Tibial artery (tissue), 4 donors: ENCODE results near the gene TIMP3.
"Not testable (repeated sequence)": the region's sequence is repeated elsewhere in the genome, so short reads cannot be mapped to it uniquely, and the experiment has no call there.

Source experiments
- DNase-seq, 2 donors: peaks; one replicate each; pipeline ENCODE4 v3.0.0-alpha.2; 2019
- H3K27ac ChIP-seq, 2 donors: fragments of 200-600 bp; sonication (generic) in 1 of 2; 1 replicate in 1 of 2; 2 replicates in 1 of 2; pipeline ENCODE4 v1.5.1; 2018 to 2019; ENCODE audit warnings: mild to moderate bottlenecking in 1 of 2
- H3K27me3 ChIP-seq, 2 donors: fragments of 200-600 bp; sonication (generic) in 1 of 2; one replicate each; pipeline versions ENCODE4 v1.5.1 to v1.6.0; 2016 to 2019
- H3K36me3 ChIP-seq, 3 donors: fragments of 200-600 bp; sonication (generic) in 2 of 3; one replicate each; pipeline ENCODE4 v1.5.1; 2016 to 2019; ENCODE audit warnings: mild to moderate bottlenecking in 2 of 3
- H3K4me1 ChIP-seq, 4 donors: fragments of 200-600 bp; sonication (generic) in 2 of 4; 1 replicate in 3 of 4; 2 replicates in 1 of 4; pipeline ENCODE4 v1.5.1; 2016 to 2019
- H3K4me3 ChIP-seq, 2 donors: fragments of 200-600 bp; sonication (generic) in 1 of 2; 1 replicate in 1 of 2; 2 replicates in 1 of 2; pipeline ENCODE4 v1.5.1; 2018 to 2019; ENCODE audit warnings: mild to moderate bottlenecking in 2 of 2
- H3K9me3 ChIP-seq, 3 donors: fragments of 200-600 bp; sonication (generic) in 1 of 3; one replicate each; pipeline ENCODE4 v1.5.1; 2016 to 2019
- CTCF ChIP-seq, 2 experiments: fragments of 200-600 bp in 1 of 2; fragments of 450-650 bp in 1 of 2; IDR thresholded peaks; one replicate each; pipeline ENCODE4 v1.5.1; 2017 to 2019; ENCODE audit warnings: antibody characterized with exemption in 2 of 2, mild to moderate bottlenecking in 1 of 2, moderate library complexity in 1 of 2
- intact Hi-C: fragments of 100-400 bp; cut with DNase I; formaldehyde crosslinking; loops from one replicate; pipeline ENCODE4 v1.15.0; 2023; ENCODE audit warnings: low total_unique reads

TIMP3 gene

DNA sequence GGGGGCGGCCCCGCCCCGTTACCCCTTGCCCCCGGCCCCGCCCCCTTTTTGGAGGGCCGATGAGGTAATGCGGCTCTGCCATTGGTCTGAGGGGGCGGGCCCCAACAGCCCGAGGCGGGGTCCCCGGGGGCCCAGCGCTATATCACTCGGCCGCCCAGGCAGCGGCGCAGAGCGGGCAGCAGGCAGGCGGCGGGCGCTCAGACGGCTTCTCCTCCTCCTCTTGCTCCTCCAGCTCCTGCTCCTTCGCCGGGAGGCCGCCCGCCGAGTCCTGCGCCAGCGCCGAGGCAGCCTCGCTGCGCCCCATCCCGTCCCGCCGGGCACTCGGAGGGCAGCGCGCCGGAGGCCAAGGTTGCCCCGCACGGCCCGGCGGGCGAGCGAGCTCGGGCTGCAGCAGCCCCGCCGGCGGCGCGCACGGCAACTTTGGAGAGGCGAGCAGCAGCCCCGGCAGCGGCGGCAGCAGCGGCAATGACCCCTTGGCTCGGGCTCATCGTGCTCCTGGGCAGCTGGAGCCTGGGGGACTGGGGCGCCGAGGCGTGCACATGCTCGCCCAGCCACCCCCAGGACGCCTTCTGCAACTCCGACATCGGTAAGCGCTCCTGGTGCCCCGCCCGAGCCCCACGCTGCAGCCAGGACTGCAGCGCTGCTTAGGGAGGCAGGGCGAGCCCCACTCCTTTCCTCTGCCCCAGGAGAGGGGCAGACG is at the start of gene TIMP3:
TIMP3 (plus strand) TSS at position 169 of the 700 bp plus-strand sequence; CDS start at position 466, 297 bp downstream.
- H3K27ac ChIP-seq: peak within 1 kb of the TSS; percentile 89 to 92
- DNase-seq: peak; percentile 90 to 95
- intact Hi-C loops: loop anchor here (5.0 to 10.0 kb wide), 2 partner anchors 51 to 177 kb away; no protein-coding TSS in a partner anchor
- H3K9me3 ChIP-seq: no peaks in the 10 kb centered on the region
- H3K4me1 ChIP-seq: peaks cover 0 to 42% (median 18%) of the 10 kb centered on the region in 4 donors
- peak in 1 of 2 experiments; percentile 13 for TF ChIP-seq CTCF (IDR thresholded peaks at IDR 0.05)
- peak within 1 kb of the TSS; percentile 81 to 92 for H3K4me3 ChIP-seq
- H3K36me3 ChIP-seq: no peaks in the 10 kb centered on the region
- H3K27me3 ChIP-seq: no peaks in the 10 kb centered on the region

GRCh38 chr22:32752326-32752725 is 49.2 kb upstream of the TIMP3 start:
- Histone ChIP-seq H3K27ac (no peak overlapping the region), H3K4me1 (no peaks in the 10 kb centered on the region), H3K27me3 (no peaks in the 10 kb centered on the region), H3K4me3 (no peak overlapping the region), H3K36me3 (no peaks in the 10 kb centered on the region), H3K9me3 (no peaks in the 10 kb centered on the region)
- TF ChIP-seq CTCF (IDR thresholded peaks at IDR 0.05): no peak
- intact Hi-C loops: no loop called here
- DNase-seq: no peak

DNA sequence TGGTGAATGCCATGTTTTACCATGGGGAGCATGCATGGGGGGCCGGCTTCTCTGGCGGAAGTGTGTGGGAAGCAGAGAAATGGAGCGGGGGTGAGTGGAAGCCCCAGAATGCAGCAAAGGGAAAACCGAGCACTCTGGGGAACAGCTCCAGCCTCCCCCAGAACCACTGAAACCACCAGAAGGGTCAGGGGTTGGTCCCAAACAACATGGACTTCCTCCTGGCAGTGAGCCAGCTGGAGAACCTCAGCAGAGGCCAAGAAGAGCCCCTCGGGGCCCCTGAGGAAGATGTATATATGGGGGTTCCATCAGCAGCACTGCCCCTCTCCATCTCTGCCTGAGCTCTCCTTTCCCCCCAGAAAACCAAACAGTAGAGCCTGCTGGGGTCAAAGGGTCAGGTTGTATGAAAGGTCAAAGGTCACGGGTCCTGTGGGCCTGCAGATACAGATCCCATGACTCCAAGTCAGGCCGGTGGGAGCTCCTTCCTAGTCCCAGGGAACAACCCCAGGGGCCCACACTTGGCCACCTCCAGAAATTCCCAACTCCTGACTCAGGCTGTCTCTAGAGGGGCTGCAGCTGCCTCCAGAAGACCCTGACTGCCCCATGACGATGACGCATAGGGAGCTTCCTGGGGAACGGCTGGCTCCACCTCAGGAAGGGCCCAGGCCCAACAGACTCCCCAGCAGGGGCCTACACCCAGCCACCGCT is 48.5 kb upstream of the TIMP3 start:
- no peak overlapping the region for H3K27ac ChIP-seq
- no peak for TF ChIP-seq CTCF (IDR thresholded peaks at IDR 0.05)
- DNase-seq: no peak

GRCh38 chr22:32753591-32753990 is 47.9 kb upstream of the TIMP3 start:
- no peak for DNase-seq
- no peaks in the 10 kb centered on the region for H3K27me3 ChIP-seq
- intact Hi-C loops: no loop called here
- H3K4me1 ChIP-seq: no peaks in the 10 kb centered on the region
- no peak for TF ChIP-seq CTCF (IDR thresholded peaks at IDR 0.05)
- H3K4me3 ChIP-seq: no peak overlapping the region
- H3K36me3 ChIP-seq: no peaks in the 10 kb centered on the region
- H3K27ac ChIP-seq: peak overlapping the region in 1 of 2 donors; percentile 16
- no peaks in the 10 kb centered on the region for H3K9me3 ChIP-seq

More for the DNA sequence above, 48.5 kb upstream of the TIMP3 start:
- intact Hi-C loops: no loop called here
- Histone ChIP-seq H3K4me3 (no peak overlapping the region), H3K4me1 (no peaks in the 10 kb centered on the region), H3K36me3 (no peaks in the 10 kb centered on the region), H3K9me3 (no peaks in the 10 kb centered on the region), H3K27me3 (no peaks in the 10 kb centered on the region)

DNA sequence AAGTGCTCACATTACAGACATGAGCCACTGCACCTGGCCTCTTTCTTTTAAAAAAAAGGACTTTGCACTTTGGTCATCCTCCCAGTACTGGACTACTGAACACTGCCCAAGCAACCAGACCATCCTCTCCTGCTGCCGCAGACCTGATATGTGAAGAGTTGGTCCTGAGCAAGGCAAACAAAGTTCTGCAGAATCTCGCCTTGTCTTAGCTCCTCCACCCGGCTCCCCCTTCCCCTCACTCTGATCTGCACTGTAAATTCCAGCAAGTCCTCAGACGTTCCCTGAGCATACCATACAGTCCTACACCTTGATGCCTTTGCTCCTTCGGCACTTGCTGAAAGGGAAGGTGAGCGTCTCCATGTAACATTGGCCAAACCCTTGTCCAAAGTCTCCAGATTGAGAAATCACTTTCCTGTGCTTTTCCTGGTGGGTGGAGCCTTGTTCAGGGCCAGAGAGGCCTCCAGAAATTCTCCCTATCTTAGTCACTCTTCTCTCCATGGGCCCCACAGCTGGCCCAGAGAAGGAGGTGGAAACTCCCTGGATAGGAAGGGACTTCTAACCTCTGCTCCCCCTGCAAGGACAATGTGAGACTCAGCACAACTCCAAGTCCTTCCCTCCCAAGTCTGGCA is 47.0 kb upstream of the TIMP3 start:
- Histone ChIP-seq H3K4me1 (no peaks in the 10 kb centered on the region), H3K27me3 (no peaks in the 10 kb centered on the region), H3K27ac (no peak overlapping the region), H3K4me3 (no peak overlapping the region), H3K36me3 (no peaks in the 10 kb centered on the region), H3K9me3 (no peaks in the 10 kb centered on the region)
- intact Hi-C loops: no loop called here
- no peak for TF ChIP-seq CTCF (IDR thresholded peaks at IDR 0.05)
- DNase-seq: peak; percentile 70 to 76

DNA sequence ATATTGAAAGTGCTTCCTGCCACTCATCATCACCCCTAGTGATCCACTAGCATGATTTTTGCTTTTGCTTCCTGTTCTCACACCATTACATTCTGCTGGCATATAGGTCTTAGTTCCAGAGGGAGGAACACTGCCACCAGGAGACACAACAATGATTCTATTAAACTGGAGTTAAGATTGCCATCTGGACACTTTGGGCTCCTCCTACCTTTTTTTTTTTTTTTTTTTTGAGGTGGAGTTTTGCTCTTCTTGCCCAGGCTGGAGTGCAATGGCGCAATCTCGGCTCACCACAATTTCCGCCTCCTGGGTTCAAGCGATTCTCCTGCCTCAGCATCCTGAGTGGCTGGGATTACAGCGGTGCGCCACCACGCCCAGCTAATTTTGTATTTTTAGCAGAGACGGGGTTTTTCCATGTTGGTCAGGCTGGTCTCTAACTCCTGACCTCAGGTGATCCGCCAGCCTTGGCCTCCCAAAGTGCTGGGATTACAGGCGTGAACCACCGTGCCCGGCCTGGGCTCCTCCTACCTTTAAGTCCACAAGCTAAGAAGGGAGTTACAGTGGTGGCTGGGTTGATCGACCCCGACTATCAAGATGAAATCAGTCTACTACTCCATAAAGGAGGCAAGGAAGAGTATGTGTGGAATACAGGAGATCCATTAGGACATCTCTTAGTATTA is 44.3 kb upstream of the TIMP3 start:
- H3K4me1 ChIP-seq, DNase-seq, H3K4me3 ChIP-seq, intact Hi-C loops, H3K36me3 ChIP-seq, H3K27ac ChIP-seq, H3K9me3 ChIP-seq: not testable (repeated sequence)
- peaks cover 0 to 17% of the 10 kb centered on the region in 2 donors for H3K27me3 ChIP-seq
